NCI-H2107 (cell line): ENCODE measurements around the gene MORC2.
A peak's percentile ranks its signal among the peaks of the same experiment; 100 is the strongest.

Source experiments
- DNase-seq: peaks from one replicate; lab custom pipeline; 2025; lab: John Stamatoyannopoulos, UW

MORC2 gene

GRCh38 chr22:30949934-30950660, 18.5 kb downstream of the MORC2 start:
- DNase-seq, result no peak

GRCh38 chr22:30948930-30949342, 19.6 kb downstream of the MORC2 start:
- no peak for DNase-seq

- no peak for DNase-seq
These were observed 20.6 kb downstream of the MORC2 start for GRCh38 chr22:30947816-30948454.

- DNase-seq, result peak; percentile 62
These were observed 21.3 kb downstream of the MORC2 start for GRCh38 chr22:30947173-30947815.

- DNase-seq, result no peak
These were observed 22.2 kb downstream of the MORC2 start for GRCh38 chr22:30946354-30946753.

- no peak for DNase-seq
These were observed 22.9 kb downstream of the MORC2 start for GRCh38 chr22:30945653-30946052.

- no peak for DNase-seq
These were observed 23.6 kb downstream of the MORC2 start for GRCh38 chr22:30944986-30945385.

- DNase-seq, result no peak
These were observed 25.2 kb downstream of the MORC2 start for GRCh38 chr22:30943368-30943767.

GRCh38 chr22:30941363-30941740, 27.2 kb downstream of the MORC2 start:
- DNase-seq, result no peak

- DNase-seq, result no peak
These were observed 27.8 kb downstream of the MORC2 start for GRCh38 chr22:30940685-30941362.

GRCh38 chr22:30934053-30934452, 34.5 kb downstream of the MORC2 start:
- no peak for DNase-seq

GRCh38 chr22:30933457-30933856, 35.1 kb downstream of the MORC2 start:
- no peak for DNase-seq

GRCh38 chr22:30932661-30933060, 35.9 kb downstream of the MORC2 start:
- no peak for DNase-seq

- DNase-seq, result no peak
These were observed 36.9 kb downstream of the MORC2 start for GRCh38 chr22:30931541-30932300.

GRCh38 chr22:30930228-30930627, 38.3 kb downstream of the MORC2 start:
- DNase-seq, result no peak

GRCh38 chr22:30928401-30928800, 40.2 kb downstream of the MORC2 start:
- no peak for DNase-seq

- no peak for DNase-seq
These were observed 40.8 kb downstream of the MORC2 start for GRCh38 chr22:30927806-30928205.

- DNase-seq, result no peak
These were observed 41.9 kb downstream of the MORC2 start for GRCh38 chr22:30926706-30927105.

- DNase-seq, result no peak
These were observed 42.9 kb downstream of the MORC2 start for GRCh38 chr22:30925667-30926066.

- DNase-seq, result no peak
These were observed 45.2 kb downstream of the MORC2 start for GRCh38 chr22:30923168-30923900.

GRCh38 chr22:30922151-30922611, 46.4 kb downstream of the MORC2 start:
- DNase-seq, result no peak
